T-cell (primary cell): ENCODE results near the gene ST6GALNAC2. TPM values are rescaled to one million over a fixed set of nuclear protein-coding genes. Genes with fewer than 3 reads are reported as not detected.
A peak's percentile ranks its signal among the peaks of the same experiment; 100 is the strongest.
"Not testable (repeated sequence)": the region's sequence is repeated elsewhere in the genome, so short reads cannot be mapped to it uniquely, and the experiment has no call there.

ENCODE experiments used
- ATAC-seq, 4 experiments: fragments of 200-7000 bp in 3 of 4; fragments of 150-1000 bp in 1 of 4; cut with Tn5 transposase; replicated peaks in 1 of 4; 1 replicate in 3 of 4; 2 replicates in 1 of 4; pipeline ENCODE4 v1.10.0; 2021; ENCODE audit warnings: moderate library complexity in 3 of 4, mild to moderate bottlenecking in 2 of 4, moderate number of reproducible peaks in 1 of 4
- CTCF ChIA-PET, 2 donors: fragments of 300-600 bp; sonication (Branson Sonifier 250); formaldehyde crosslinking; loops; one replicate each; lab custom pipeline; 2022; ENCODE audit warnings: antibody characterized with exemption in 2 of 2; lab: Charles Lee
- POLR2A ChIA-PET, 2 donors: fragments of 300-600 bp; sonication (Branson Sonifier 250); formaldehyde crosslinking; loops; one replicate each; lab custom pipeline; 2022; ENCODE audit warnings: antibody characterized with exemption in 2 of 2; lab: Charles Lee
- DNase-seq, 35 experiments: peaks; one replicate each; pipeline versions ENCODE4 v3.0.0 to v3.0.0-alpha.2; 2013 to 2023
- H3K27ac ChIP-seq: one replicate; pipeline ENCODE4 v1.5.1; 2013; ENCODE audit warnings: low read length
- H3K27me3 ChIP-seq, 2 experiments: replicated peaks in 1 of 2; 1 replicate in 1 of 2; 2 replicates in 1 of 2; pipeline versions ENCODE4 v1.6.1 to v1.7.0; 2013; ENCODE audit warnings: low read length in 1 of 2, mixed read lengths in 1 of 2; ENCODE audit not compliant: control insufficient read depth in 2 of 2, insufficient read depth in 2 of 2; ENCODE audit errors: extremely low read depth in 1 of 2
- H3K36me3 ChIP-seq, 2 donors: 1 replicate in 1 of 2; 2 replicates in 1 of 2; pipeline versions ENCODE4 v1.6.1 to v1.7.0; 2013; ENCODE audit warnings: low read length in 1 of 2; ENCODE audit not compliant: control insufficient read depth in 2 of 2, insufficient read depth in 1 of 2; ENCODE audit errors: extremely low read depth in 1 of 2
- H3K4me1 ChIP-seq, 2 experiments: 1 replicate in 1 of 2; 2 replicates in 1 of 2; pipeline versions ENCODE4 v1.6.1 to v1.7.0; 2013; ENCODE audit warnings: low read length in 2 of 2, mixed read lengths in 1 of 2; ENCODE audit not compliant: insufficient read depth in 2 of 2, control insufficient read depth in 1 of 2; ENCODE audit errors: extremely low read depth in 1 of 2
- H3K4me3 ChIP-seq, 2 donors: 1 replicate in 1 of 2; 2 replicates in 1 of 2; pipeline versions ENCODE4 v1.5.1 to v1.7.0; 2013; ENCODE audit warnings: mild to moderate bottlenecking in 2 of 2, low read length in 1 of 2, moderate library complexity in 1 of 2; ENCODE audit not compliant: control insufficient read depth in 1 of 2; ENCODE audit errors: extremely low read depth in 1 of 2
- H3K9me3 ChIP-seq: 2 replicates; pipeline ENCODE4 v1.7.0; 2013
- H3K27ac Mint-ChIP-seq, 2 donors: one replicate each; pipeline ENCODE4 v1.8.0; 2020 to 2021; ENCODE audit warnings: mild to moderate bottlenecking in 2 of 2, mixed read lengths in 2 of 2
- H3K27me3 Mint-ChIP-seq, 2 donors: one replicate each; pipeline ENCODE4 v1.8.0; 2021 to 2022; ENCODE audit warnings: mixed read lengths in 2 of 2
- H3K36me3 Mint-ChIP-seq: one replicate; pipeline ENCODE4 v1.8.0; 2021; ENCODE audit warnings: mixed read lengths
- H3K4me1 Mint-ChIP-seq, 3 donors: one replicate each; pipeline ENCODE4 v1.8.0; 2020 to 2022; ENCODE audit warnings: mixed read lengths in 3 of 3, mild to moderate bottlenecking in 1 of 3
- H3K4me3 Mint-ChIP-seq, 3 donors: one replicate each; pipeline ENCODE4 v1.8.0; 2020 to 2022; ENCODE audit warnings: mild to moderate bottlenecking in 3 of 3, mixed read lengths in 3 of 3, moderate library complexity in 3 of 3
- H3K9me3 Mint-ChIP-seq, 3 donors: one replicate each; pipeline ENCODE4 v1.8.0; 2020 to 2022; ENCODE audit warnings: mixed read lengths in 3 of 3
- WGBS: methylation state at CpG from one replicate; pipeline ENCODE4 v1.1.5; 2013; ENCODE audit warnings: missing lambda C conversion rate; ENCODE audit not compliant: insufficient coverage; 5-methylcytosine and 5-hydroxymethylcytosine counted together
- total RNA-seq, 35 experiments: library from RNA in 6 of 35; stranded (reverse) in 6 of 35; fragments of 120-200 nt in 1 of 35; gene quantifications; one replicate each; pipeline versions ENCODE4 v1.2.1 to v1.2.4 and lab custom pipeline; 2013 to 2026

Gene ST6GALNAC2
- total RNA-seq, 5 donors from 2014 or later (not counting 1 experiment from before 2014, with no cell fraction given) = 0.55 to 4.7 (median 2.1) TPM

- Mint-ChIP-seq H3K9me3 (no peaks in the 10 kb centered on the region), H3K27ac (no peak overlapping the region), H3K4me1 (peaks cover 46 to 60% (median 51%) of the 10 kb centered on the region in 3 donors), H3K36me3 (peaks cover 32% of the 10 kb centered on the region), H3K4me3 (no peak overlapping the region), H3K27me3 (no peaks in the 10 kb centered on the region)
- 94% methylated on average over 14 of the region's 14 CpGs for WGBS
- peaks cover 0 to 41% of the 10 kb centered on the region in 2 experiments for H3K4me1 ChIP-seq
- H3K36me3 ChIP-seq = peaks cover 32 to 38% of the 10 kb centered on the region in 2 donors
- H3K27me3 ChIP-seq = peaks cover 0 to 13% of the 10 kb centered on the region in 2 experiments
- CTCF ChIA-PET = no interaction called here
- no peak for DNase-seq
- H3K4me3 ChIP-seq = no peak overlapping the region
- H3K9me3 ChIP-seq = no peaks in the 10 kb centered on the region
- POLR2A ChIA-PET = interaction anchor here in 1 of 2 donors (0.7 kb wide), 1 partner anchor 93 kb away, joined by 4 read pairs; no protein-coding TSS in a partner anchor
- ATAC-seq = no peak
- no peak overlapping the region for H3K27ac ChIP-seq
Measured at GRCh38 chr17:76565728-76566612, 19.7 kb downstream of the ST6GALNAC2 start.

- peaks cover 0 to 13% of the 10 kb centered on the region in 2 experiments for H3K27me3 ChIP-seq
- H3K4me3 Mint-ChIP-seq = not testable (repeated sequence)
Measured at GRCh38 chr17:76564991-76565727, 20.5 kb downstream of the ST6GALNAC2 start.

DNA sequence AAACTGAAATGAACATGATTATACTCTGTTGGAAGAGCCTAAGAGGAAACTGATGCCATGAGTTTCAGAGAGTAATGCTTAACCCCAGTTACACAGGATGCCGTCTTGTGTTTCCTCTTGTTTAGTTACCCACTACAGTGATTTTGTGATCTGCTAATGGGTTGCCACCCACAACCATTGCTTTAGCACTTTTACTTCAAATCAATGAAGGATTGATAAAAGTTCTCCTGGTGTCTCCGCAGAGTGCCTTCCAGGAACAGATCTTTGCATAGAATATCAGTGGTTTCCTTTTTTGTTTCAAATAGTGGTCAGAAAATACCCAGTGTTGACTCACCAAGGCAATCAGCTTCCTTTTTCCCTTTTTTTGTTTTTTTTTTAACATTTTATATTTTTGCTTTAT is 22.3 kb downstream of the ST6GALNAC2 start:
- H3K27me3 ChIP-seq, CTCF ChIA-PET, H3K9me3 ChIP-seq, H3K4me3 Mint-ChIP-seq, H3K27ac ChIP-seq, H3K4me3 ChIP-seq, H3K27me3 Mint-ChIP-seq, POLR2A ChIA-PET, DNase-seq, H3K9me3 Mint-ChIP-seq: not testable (repeated sequence)
- Mint-ChIP-seq H3K36me3 (peaks cover 39% of the 10 kb centered on the region), H3K27ac (peak overlapping the region; percentile 44 to 87), H3K4me1 (peaks cover 57 to 82% (median 70%) of the 10 kb centered on the region in 3 donors)
- WGBS = no CpG with 5 or more reads among the region's 2 CpGs
- Histone ChIP-seq H3K36me3 (peaks cover 36 to 42% of the 10 kb centered on the region in 2 donors), H3K4me1 (peaks cover 13 to 59% of the 10 kb centered on the region in 2 experiments)
- ATAC-seq = peak in 1 of 4 experiments; percentile 25

More at GRCh38 chr17:76564991-76565727, 20.5 kb downstream of the ST6GALNAC2 start:
- POLR2A ChIA-PET, H3K27ac ChIP-seq, H3K4me3 ChIP-seq, H3K9me3 Mint-ChIP-seq, H3K9me3 ChIP-seq, H3K27ac Mint-ChIP-seq, CTCF ChIA-PET, H3K27me3 Mint-ChIP-seq: not testable (repeated sequence)
- Histone ChIP-seq H3K4me1 (peaks cover under 1 to 49% of the 10 kb centered on the region in 2 experiments), H3K36me3 (peaks cover 36 to 39% of the 10 kb centered on the region in 2 donors)
- H3K36me3 Mint-ChIP-seq = peaks cover 36% of the 10 kb centered on the region
- WGBS = no CpG with 5 or more reads among the region's 8 CpGs
- peaks cover 46 to 68% (median 59%) of the 10 kb centered on the region in 3 donors for H3K4me1 Mint-ChIP-seq
- ATAC-seq (peak in 1 of 4 experiments; percentile 59), DNase-seq (peak in 7 of 35 experiments; percentile 31 to 73 (median 39))

DNA sequence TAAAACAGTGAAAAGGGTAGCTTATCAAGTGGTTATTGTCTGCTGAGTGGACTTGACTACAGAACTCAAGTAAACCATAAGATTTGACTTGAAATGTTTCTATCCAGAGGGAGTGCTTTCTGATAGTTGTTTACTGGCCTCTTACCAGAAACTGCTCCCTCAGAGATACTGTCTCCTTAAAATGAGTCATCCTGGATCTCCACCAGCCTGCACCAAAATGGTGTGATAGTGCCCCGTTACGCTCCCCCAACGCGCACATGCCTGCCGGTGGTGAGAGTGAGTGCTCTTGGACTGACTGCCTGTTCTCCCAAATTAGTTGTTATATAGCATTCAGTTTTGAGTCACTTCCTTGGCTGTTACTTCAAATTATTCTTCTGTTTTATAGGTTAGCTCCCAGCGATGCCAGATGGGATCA is 22.9 kb downstream of the ST6GALNAC2 start:
- peaks cover 39% of the 10 kb centered on the region for H3K36me3 Mint-ChIP-seq
- POLR2A ChIA-PET = interaction anchor here (0.5 to 1.0 kb wide), 5 partner anchors 15 to 120 kb away, joined by 3 to 8 read pairs (median 4); no protein-coding TSS in a partner anchor
- Histone ChIP-seq H3K27me3 (no peaks in the 10 kb centered on the region), H3K4me3 (no peak overlapping the region), H3K36me3 (peaks cover 36 to 42% of the 10 kb centered on the region in 2 donors), H3K4me1 (peaks cover 18 to 59% of the 10 kb centered on the region in 2 experiments), H3K27ac (peak overlapping the region; percentile 13), H3K9me3 (no peaks in the 10 kb centered on the region)
- ATAC-seq = no peak
- WGBS = no CpG with 5 or more reads among the region's 6 CpGs
- H3K27ac Mint-ChIP-seq = peak overlapping the region; percentile 87
- no peaks in the 10 kb centered on the region for H3K27me3 Mint-ChIP-seq
- H3K4me3 Mint-ChIP-seq = peak overlapping the region in 1 of 3 donors; percentile 59
- peaks cover 57 to 80% (median 70%) of the 10 kb centered on the region in 3 donors for H3K4me1 Mint-ChIP-seq
- peak in 1 of 35 experiments; percentile 30 for DNase-seq
- CTCF ChIA-PET = no interaction called here
- no peaks in the 10 kb centered on the region for H3K9me3 Mint-ChIP-seq

- H3K9me3 Mint-ChIP-seq = no peaks in the 10 kb centered on the region
- POLR2A ChIA-PET = interaction anchor here in 1 of 2 donors (0.6 to 1.0 kb wide), 3 partner anchors 16 to 98 kb away, joined by 3 to 5 read pairs (median 3); no protein-coding TSS in a partner anchor
Measured at GRCh38 chr17:76561799-76562268, 23.8 kb downstream of the ST6GALNAC2 start.

More at GRCh38 chr17:76561799-76562268, 23.8 kb downstream of the ST6GALNAC2 start:
- DNase-seq = no peak
- H3K27ac ChIP-seq = peak overlapping the region; percentile 72
- H3K4me3 ChIP-seq = no peak overlapping the region
- ATAC-seq = no peak
- H3K4me1 Mint-ChIP-seq = peaks cover 57 to 80% (median 70%) of the 10 kb centered on the region in 3 donors
- no peaks in the 10 kb centered on the region for H3K9me3 ChIP-seq
- H3K4me3 Mint-ChIP-seq = peak overlapping the region in 2 of 3 donors; percentile 63 to 69
- H3K27me3 ChIP-seq = no peaks in the 10 kb centered on the region
- WGBS = 88% methylated on average over 4 of the region's 5 CpGs
- no peaks in the 10 kb centered on the region for H3K27me3 Mint-ChIP-seq
- peaks cover 34 to 42% of the 10 kb centered on the region in 2 donors for H3K36me3 ChIP-seq
- H3K27ac Mint-ChIP-seq = peak overlapping the region; percentile 77 to 83
- H3K4me1 ChIP-seq = peaks cover 19 to 51% of the 10 kb centered on the region in 2 experiments
- CTCF ChIA-PET = interaction anchor here (0.6 to 0.7 kb wide), 4 partner anchors 256 to 985 kb away, joined by 3 to 4 read pairs (median 3); no protein-coding TSS in a partner anchor
- H3K36me3 Mint-ChIP-seq = peaks cover 39% of the 10 kb centered on the region
